ENCODE measurements around the gene GRAMD1A.

GRCh38 chr19:35059006-35059798 lies 59.1 kb downstream of the GRAMD1A start:
- TF ChIP-seq TAF1 (IDR thresholded peaks at IDR 0.05; ENCODE audit: low read depth, low read length) (no peak), JUN (IDR thresholded peaks at IDR 0.05; ENCODE audit: low read depth, low read length) (no peak), RFX5 (IDR thresholded peaks at IDR 0.05; ENCODE audit: borderline replicate concordance, low read depth, low read length) (no peak), CREB1 (IDR thresholded peaks at IDR 0.05) (no peak), TEAD4 (IDR thresholded peaks at IDR 0.05; ENCODE audit: low read depth, low read length) (no peak), BCL11A (IDR thresholded peaks at IDR 0.05; ENCODE audit: low read depth in 2 of 2, low read length in 2 of 2) (no peak)

All from H1 (cell line).